GM13976 (cell line): ENCODE measurements around the gene HK1.
A peak's percentile ranks its signal among the peaks of the same experiment; 100 is the strongest.

Experiments used
- DNase-seq: peaks from one replicate; pipeline ENCODE4 v3.0.0; 2012; ENCODE audit warnings: low spot score
- CTCF ChIP-seq: IDR thresholded peaks from 2 replicates; pipeline ENCODE4 v1.5.1; 2012; ENCODE audit warnings: borderline replicate concordance, mild to moderate bottlenecking; ENCODE audit not compliant: insufficient read depth; ENCODE audit errors: extremely low read depth, missing control alignments, control extremely low read depth
- in situ Hi-C: fragments of 300-500 bp; cut with MboI; formaldehyde crosslinking; loops from one replicate; pipeline ENCODE4 v1.12.0; 2022; ENCODE audit warnings: low sequenced_read_pairs, mixed read lengths, inconsistent platforms; ENCODE audit not compliant: unreplicated experiment

Gene HK1

GRCh38 chr10:69412232-69412790 lies 134.0 kb downstream of the HK1 start:
- DNase-seq: no peak
- no peak for TF ChIP-seq CTCF
- in situ Hi-C loops: no loop called here

- in situ Hi-C loops: no loop called here
- TF ChIP-seq CTCF: peak; percentile 38
- DNase-seq: peak; percentile 72
Observed at GRCh38 chr10:69413221-69413865, 135.0 kb downstream of the HK1 start.

GRCh38 chr10:69414036-69415018 lies 136.0 kb downstream of the HK1 start:
- no peak for DNase-seq
- in situ Hi-C loops: no loop called here
- no peak for TF ChIP-seq CTCF

GRCh38 chr10:69415049-69415448 lies 136.8 kb downstream of the HK1 start:
- TF ChIP-seq CTCF: no peak
- no peak for DNase-seq
- in situ Hi-C loops: no loop called here

- in situ Hi-C loops: no loop called here
- no peak for TF ChIP-seq CTCF
- no peak for DNase-seq
Observed at GRCh38 chr10:69415951-69416350, 137.7 kb downstream of the HK1 start.

- no peak for TF ChIP-seq CTCF
- in situ Hi-C loops: no loop called here
- no peak for DNase-seq
Observed at GRCh38 chr10:69416695-69417094, 138.4 kb downstream of the HK1 start, which contains the start of gene TACR2. Gene TACR2, minus strand, starts transcription at chr10:69416918. Its CDS starts 595 bp downstream, at chr10:69416323.
